B cell (primary cell): ENCODE measurements around the gene CAPN14.

Experiments
- CTCF ChIP-seq: fragments of 200-600 bp; IDR thresholded peaks from one replicate; pipeline ENCODE4 v1.8.0; 2022; ENCODE audit warnings: antibody characterized with exemption, mild to moderate bottlenecking
- EZH2 ChIP-seq: IDR thresholded peaks from 2 replicates; pipeline ENCODE4 v1.6.1; 2012; ENCODE audit warnings: borderline replicate concordance, low read depth, mild to moderate bottlenecking, moderate library complexity, low read length; ENCODE audit not compliant: insufficient read depth, poor library complexity, severe bottlenecking

- TF ChIP-seq CTCF: no peak
- TF ChIP-seq EZH2: no peak
Observed at GRCh38 chr2:31246184-31246852, 29.0 kb upstream of the CAPN14 start.
